Vagina (tissue), 2 donors: ENCODE data around the gene DCTN2.

ENCODE experiments used
- CTCF ChIP-seq, 3 experiments: fragments of 450-650 bp in 2 of 3; fragments of 200-600 bp in 1 of 3; sonication (generic) in 1 of 3; IDR thresholded peaks; one replicate each; pipeline ENCODE4 v1.5.1; 2017 to 2019; ENCODE audit warnings: antibody characterized with exemption in 3 of 3, mild to moderate bottlenecking in 2 of 3, moderate library complexity in 2 of 3
- POLR2A ChIP-seq, 2 donors: fragments of 450-650 bp; IDR thresholded peaks; one replicate each; pipeline ENCODE4 v1.6.1; 2017; ENCODE audit warnings: antibody characterized with exemption in 2 of 2, mild to moderate bottlenecking in 2 of 2, moderate library complexity in 2 of 2

- TF ChIP-seq CTCF (IDR thresholded peaks at IDR 0.05) (no peak), POLR2A (IDR thresholded peaks at IDR 0.05) (no peak)
Measured at GRCh38 chr12:57534991-57535543, 11.9 kb downstream of the DCTN2 start.
